Measurements from ENCODE around the gene CCDC40. TPM values are rescaled to one million over a fixed set of nuclear protein-coding genes. Genes with fewer than 3 reads are reported as not detected.

CCDC40 gene
- total RNA-seq, 1 donor from 2014 or later = 4.4 TPM

DNA sequence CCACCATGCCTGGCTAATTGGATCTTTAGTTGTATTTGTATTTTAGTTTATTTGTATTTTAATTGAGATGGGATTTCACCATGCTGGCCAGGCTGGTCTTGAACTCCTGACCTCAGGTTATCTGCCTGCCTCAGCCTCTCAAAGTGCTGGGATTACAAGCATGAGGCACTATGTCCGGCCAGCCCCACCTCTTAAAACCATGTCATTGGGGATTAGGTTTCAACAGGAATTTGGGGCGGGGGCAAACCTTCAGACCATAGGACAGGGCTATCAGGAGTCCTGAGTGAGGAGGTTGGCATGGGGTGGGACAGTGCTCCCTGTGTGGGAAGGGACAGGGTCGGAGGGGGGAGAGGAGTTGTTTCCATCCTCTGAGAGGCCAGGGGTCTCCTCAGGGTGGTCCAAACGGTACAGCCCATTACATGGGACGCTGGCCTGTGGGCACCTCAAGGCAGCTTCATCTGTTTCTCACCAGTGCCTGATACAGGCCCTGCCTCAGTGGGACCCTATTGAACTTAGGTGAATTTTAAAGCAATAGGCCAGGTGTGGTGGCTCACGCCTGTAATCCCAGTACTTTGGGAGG lies 86.6 kb downstream of the CCDC40 start:
- Histone ChIP-seq H3K36me3 (ENCODE audit: control insufficient read depth, insufficient read depth, low read length) (no peaks in the 10 kb centered on the region), H3K27me3 (ENCODE audit: control insufficient read depth, insufficient read depth, low read length) (no peaks in the 10 kb centered on the region), H3K4me3 (ENCODE audit: low read depth, low read length) (no peak overlapping the region)
- TF ChIP-seq CTCF (IDR thresholded peaks at IDR 0.05; ENCODE audit: insufficient read depth, low read length, poor library complexity, severe bottlenecking) = no peak
- no peak for DNase-seq (ENCODE audit: low read depth)

- H3K27me3 ChIP-seq (ENCODE audit: control insufficient read depth, insufficient read depth, low read length) = no peaks in the 10 kb centered on the region
- H3K4me3 ChIP-seq (ENCODE audit: low read depth, low read length) = no peak overlapping the region
- no peak for TF ChIP-seq CTCF (IDR thresholded peaks at IDR 0.05; ENCODE audit: insufficient read depth, low read length, poor library complexity, severe bottlenecking)
- peak; percentile 18 for DNase-seq (ENCODE audit: low read depth)
- H3K36me3 ChIP-seq (ENCODE audit: control insufficient read depth, insufficient read depth, low read length) = no peaks in the 10 kb centered on the region
Observed at GRCh38 chr17:80123791-80124190, 87.3 kb downstream of the CCDC40 start.

DNA sequence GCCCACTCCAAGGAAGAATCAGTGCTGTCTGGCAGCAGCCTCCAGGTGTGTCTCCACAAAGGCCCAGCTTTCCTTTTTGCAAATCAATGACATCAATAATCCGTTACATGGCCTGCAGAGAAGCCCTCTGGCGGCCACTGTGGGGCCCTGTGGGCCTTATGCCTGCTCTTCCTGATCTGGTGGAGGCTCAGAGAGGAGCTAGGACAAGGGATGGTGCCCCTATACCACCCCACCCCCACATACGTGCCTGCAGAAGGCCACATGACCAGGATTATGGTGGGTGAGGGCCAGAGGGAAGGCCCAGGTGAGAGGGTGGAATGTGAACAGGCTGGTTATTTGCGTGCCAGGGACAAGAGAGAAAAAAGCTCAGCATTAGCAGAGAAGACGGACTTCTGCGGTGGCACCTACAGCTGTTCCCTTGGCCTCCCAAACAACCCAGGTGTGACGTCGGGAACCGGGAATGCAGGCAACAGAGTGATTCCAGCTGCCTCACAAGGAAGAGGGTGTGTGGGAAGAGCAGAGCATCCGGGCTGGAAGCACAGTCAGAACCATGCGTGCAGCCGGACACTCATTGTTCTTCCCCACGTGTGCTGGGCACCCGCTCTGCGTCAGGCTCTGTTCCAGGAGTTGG lies 88.0 kb downstream of the CCDC40 start:
- peak; percentile 58 for TF ChIP-seq CTCF (IDR thresholded peaks at IDR 0.05; ENCODE audit: insufficient read depth, low read length, poor library complexity, severe bottlenecking)
- Histone ChIP-seq H3K27me3 (ENCODE audit: control insufficient read depth, insufficient read depth, low read length) (no peaks in the 10 kb centered on the region), H3K4me3 (ENCODE audit: low read depth, low read length) (no peak overlapping the region), H3K36me3 (ENCODE audit: control insufficient read depth, insufficient read depth, low read length) (no peaks in the 10 kb centered on the region)
- DNase-seq (ENCODE audit: low read depth) = peak; percentile 54

DNA sequence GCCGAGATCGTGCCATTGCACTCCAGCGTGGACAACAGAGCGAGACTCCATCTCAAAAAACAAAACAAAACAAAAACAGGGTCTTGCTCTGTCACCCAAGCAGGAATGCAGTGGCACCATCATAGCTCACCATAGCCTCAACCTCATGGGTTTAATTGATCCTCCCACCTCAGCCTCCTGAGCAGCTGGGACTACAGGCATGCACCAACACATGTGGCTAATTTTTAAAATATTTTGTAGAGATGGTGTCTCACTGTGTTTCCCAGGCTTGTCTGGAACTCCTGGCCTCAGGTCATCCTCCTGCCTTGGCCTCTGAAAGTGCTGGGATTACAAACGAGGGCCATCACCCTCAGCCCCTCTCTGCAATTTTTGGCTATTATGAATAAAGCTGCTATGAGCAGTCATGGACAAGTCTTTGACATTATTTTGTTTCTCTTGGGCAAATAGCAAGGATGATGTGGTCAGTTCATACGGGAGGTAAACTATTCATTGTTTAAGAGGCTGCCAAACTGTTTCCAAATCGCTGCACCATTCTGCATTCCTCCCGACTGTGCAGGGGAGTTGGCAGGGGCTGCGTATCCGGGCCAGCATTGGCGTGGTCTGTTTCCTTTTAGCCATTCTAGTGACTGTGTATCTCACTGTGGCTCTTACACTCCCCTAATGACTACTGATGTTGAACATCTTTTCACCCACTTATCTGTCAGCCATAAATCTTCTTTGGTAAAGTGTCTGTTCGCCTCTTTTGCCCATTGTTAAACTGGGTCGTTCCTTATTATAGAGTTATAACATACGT lies 89.4 kb downstream of the CCDC40 start:
- no peak for TF ChIP-seq CTCF (IDR thresholded peaks at IDR 0.05; ENCODE audit: insufficient read depth, low read length, poor library complexity, severe bottlenecking)
- Histone ChIP-seq H3K4me3 (ENCODE audit: low read depth, low read length) (no peak overlapping the region), H3K36me3 (ENCODE audit: control insufficient read depth, insufficient read depth, low read length) (no peaks in the 10 kb centered on the region), H3K27me3 (ENCODE audit: control insufficient read depth, insufficient read depth, low read length) (no peaks in the 10 kb centered on the region)
- no peak for DNase-seq (ENCODE audit: low read depth)

GRCh38 chr17:80126449-80126715 lies 89.9 kb downstream of the CCDC40 start:
- Histone ChIP-seq H3K27me3 (ENCODE audit: control insufficient read depth, insufficient read depth, low read length) (no peaks in the 10 kb centered on the region), H3K4me3 (ENCODE audit: low read depth, low read length) (no peak overlapping the region), H3K36me3 (ENCODE audit: control insufficient read depth, insufficient read depth, low read length) (no peaks in the 10 kb centered on the region)
- no peak for TF ChIP-seq CTCF (IDR thresholded peaks at IDR 0.05; ENCODE audit: insufficient read depth, low read length, poor library complexity, severe bottlenecking)
- DNase-seq (ENCODE audit: low read depth) = no peak
